AG04450 (cell line): Measurements from ENCODE around the gene NDRG4. TPM values are rescaled to one million over a fixed set of nuclear protein-coding genes. Genes with fewer than 3 reads are reported as not detected.

ENCODE experiments used
- CTCF ChIA-PET: fragments of 300-600, 350-600 bp; formaldehyde crosslinking; extraction: SDS; loops from one replicate; lab custom pipeline; 2022; ENCODE audit warnings: antibody characterized with exemption, inconsistent platforms; lab: Charles Lee
- POLR2A ChIA-PET: fragments of 350-600 bp; formaldehyde crosslinking; extraction: SDS; loops from one replicate; lab custom pipeline; 2021; ENCODE audit warnings: antibody characterized with exemption, inconsistent platforms; lab: Yijun Ruan, JAX
- DNase-seq: peaks from one replicate; pipeline ENCODE4 v3.0.0-alpha.2; 2011; ENCODE audit warnings: low read depth, low spot score
- H3K27ac ChIP-seq: one replicate; pipeline ENCODE4 v1.5.1; 2012; ENCODE audit warnings: low read depth, low read length, control low read depth
- H3K27me3 ChIP-seq: one replicate; pipeline ENCODE4 v1.6.0; 2012; ENCODE audit warnings: low read length; ENCODE audit not compliant: control insufficient read depth, insufficient read depth
- H3K4me3 ChIP-seq: 2 replicates; pipeline ENCODE4 v1.5.1; 2011; ENCODE audit warnings: mild to moderate bottlenecking, low read depth, low read length, control low read depth
- H3K9me3 ChIP-seq: 2 replicates; pipeline ENCODE4 v1.5.1; 2012; ENCODE audit warnings: low read length; ENCODE audit not compliant: control insufficient read depth, insufficient read depth
- CTCF ChIP-seq: IDR thresholded peaks from 2 replicates; pipeline ENCODE4 v1.5.1; 2011; ENCODE audit warnings: low read depth, low read length, control low read depth, inconsistent platforms
- polyA plus RNA-seq: library from polyadenylated mRNA; depleted of rRNA; stranded (reverse); fragments of >200 nt; gene quantifications from 2 replicates; pipeline ENCODE4 v1.2.3, GENCODE V29; 2011

Gene NDRG4
- polyA plus RNA-seq, 1 experiment = 24.3 TPM

GRCh38 chr16:58541711-58542110 is 41.8 kb downstream of the NDRG4 start:
- H3K27me3 ChIP-seq = no peaks in the 10 kb centered on the region
- no peaks in the 10 kb centered on the region for H3K9me3 ChIP-seq
- POLR2A ChIA-PET = no interaction called here
- H3K27ac ChIP-seq = no peak overlapping the region
- TF ChIP-seq CTCF = no peak
- no peak overlapping the region for H3K4me3 ChIP-seq
- CTCF ChIA-PET = interaction anchor here (0.5 to 1.3 kb wide), 2 partner anchors 61 to 86 kb away, joined by 3 read pairs; no protein-coding TSS in a partner anchor
- no peak for DNase-seq

- POLR2A ChIA-PET = no interaction called here
- H3K27ac ChIP-seq = no peak overlapping the region
- CTCF ChIA-PET = interaction anchor here (0.5 to 1.3 kb wide), 3 partner anchors 54 to 85 kb away, joined by 3 to 7 read pairs (median 3); no protein-coding TSS in a partner anchor
- no peak for DNase-seq
- H3K27me3 ChIP-seq = no peaks in the 10 kb centered on the region
- no peaks in the 10 kb centered on the region for H3K9me3 ChIP-seq
- no peak overlapping the region for H3K4me3 ChIP-seq
- TF ChIP-seq CTCF = no peak
Observed at GRCh38 chr16:58542291-58542690, 42.3 kb downstream of the NDRG4 start.

GRCh38 chr16:58543685-58544084 is 43.7 kb downstream of the NDRG4 start:
- POLR2A ChIA-PET = interaction anchor here (0.5 kb wide), 1 partner anchor 17 kb away, joined by 3 read pairs; no protein-coding TSS in a partner anchor
- CTCF ChIA-PET = no interaction called here
- no peak overlapping the region for H3K27ac ChIP-seq

GRCh38 chr16:58548378-58548777 is 48.4 kb downstream of the NDRG4 start:
- Histone ChIP-seq H3K27ac (no peak overlapping the region), H3K27me3 (no peaks in the 10 kb centered on the region), H3K4me3 (no peak overlapping the region), H3K9me3 (no peaks in the 10 kb centered on the region)
- ChIA-PET POLR2A (no interaction called here), CTCF (no interaction called here)
- TF ChIP-seq CTCF = no peak
- DNase-seq = no peak

More at GRCh38 chr16:58543685-58544084, 43.7 kb downstream of the NDRG4 start:
- Histone ChIP-seq H3K27me3 (no peaks in the 10 kb centered on the region), H3K4me3 (no peak overlapping the region), H3K9me3 (no peaks in the 10 kb centered on the region)
- DNase-seq = no peak
- TF ChIP-seq CTCF = no peak

GRCh38 chr16:58551496-58551895 is 51.6 kb downstream of the NDRG4 start:
- no peaks in the 10 kb centered on the region for H3K9me3 ChIP-seq
- POLR2A ChIA-PET = no interaction called here
- CTCF ChIA-PET = interaction anchor here (1.2 kb wide), 1 partner anchor 25 kb away, joined by 3 read pairs; no protein-coding TSS in a partner anchor
- no peak for DNase-seq
- H3K4me3 ChIP-seq = no peak overlapping the region
- no peak for TF ChIP-seq CTCF
- H3K27me3 ChIP-seq = no peaks in the 10 kb centered on the region
- H3K27ac ChIP-seq = no peak overlapping the region
